Neural cell (in vitro differentiated cells): Measurements from ENCODE around the gene NHSL2. TPM values are rescaled to one million over a fixed set of nuclear protein-coding genes. Genes with fewer than 3 reads are reported as not detected.

Experiments
- H2AFZ ChIP-seq: fragments of 200-600, 300-800 bp; sonication (generic), shearing (Covaris generic); 2 replicates; pipeline ENCODE4 v1.6.0; 2014; ENCODE audit warnings: low read depth, mild to moderate bottlenecking, antibody characterized with exemption, low read length, moderate library complexity
- H3F3A ChIP-seq: fragments of 200-600 bp; shearing (Covaris generic); 2 replicates; pipeline ENCODE4 v1.6.1; 2016; ENCODE audit warnings: mild to moderate bottlenecking, moderate library complexity, mixed read lengths, antibody characterized with exemption, low read length; ENCODE audit not compliant: insufficient read depth, poor library complexity, severe bottlenecking
- H3K27ac ChIP-seq: fragments of 200-600, 300-800 bp; sonication (generic), shearing (Covaris generic); 2 replicates; pipeline ENCODE4 v1.5.1; 2014; ENCODE audit warnings: mild to moderate bottlenecking, low read length, moderate library complexity
- H3K27me3 ChIP-seq: fragments of 300-800, 200-600 bp; sonication (generic), shearing (Covaris generic); 2 replicates; pipeline ENCODE4 v1.6.0; 2014; ENCODE audit warnings: mild to moderate bottlenecking, low read depth, low read length, moderate library complexity; ENCODE audit not compliant: insufficient read depth
- H3K36me3 ChIP-seq: fragments of 300-800, 200-600 bp; sonication (generic), shearing (Covaris generic); 2 replicates; pipeline ENCODE4 v1.5.1; 2014; ENCODE audit warnings: mild to moderate bottlenecking, antibody characterized with exemption, low read length, moderate library complexity; ENCODE audit not compliant: insufficient read depth
- H3K4me2 ChIP-seq: fragments of 300-800, 200-600 bp; sonication (generic), shearing (Covaris generic); 2 replicates; pipeline ENCODE4 v1.6.0; 2014; ENCODE audit warnings: mild to moderate bottlenecking, low read length
- H3K4me3 ChIP-seq: fragments of 300-800, 200-600 bp; sonication (generic), shearing (Covaris generic); 2 replicates; pipeline ENCODE4 v1.5.1; 2014; ENCODE audit warnings: mild to moderate bottlenecking, low read length, moderate library complexity
- H3K79me2 ChIP-seq: fragments of 200-600 bp; shearing (Covaris generic); replicated peaks from 2 replicates; pipeline ENCODE4 v1.6.0; 2014; ENCODE audit warnings: mild to moderate bottlenecking, low read length, moderate library complexity; ENCODE audit not compliant: insufficient read depth
- H3K9ac ChIP-seq: fragments of 300-800, 200-600 bp; sonication (generic), shearing (Covaris generic); 2 replicates; pipeline ENCODE4 v1.6.1; 2016; ENCODE audit warnings: mild to moderate bottlenecking, low read length, mixed read lengths
- H3K9me2 ChIP-seq: fragments of 200-600 bp; shearing (Covaris generic); 2 replicates; pipeline ENCODE4 v1.6.1; 2016; ENCODE audit warnings: mild to moderate bottlenecking, low read length, mixed read lengths; ENCODE audit not compliant: insufficient read depth
- H3K9me3 ChIP-seq: fragments of 200-600, 300-800 bp; sonication (generic), shearing (Covaris generic); 2 replicates; pipeline ENCODE4 v1.6.1; 2016; ENCODE audit warnings: mild to moderate bottlenecking, mixed run types, low read length, moderate library complexity, mixed read lengths
- H4K20me1 ChIP-seq: fragments of 200-600 bp; shearing (Covaris generic); 2 replicates; pipeline ENCODE4 v1.6.1; 2016; ENCODE audit warnings: mild to moderate bottlenecking, mixed run types; ENCODE audit not compliant: insufficient read depth
- CTCF ChIP-seq: fragments of 450-650 bp; IDR thresholded peaks from 2 replicates; pipeline ENCODE4 v1.5.1; 2014; ENCODE audit warnings: antibody characterized with exemption, mild to moderate bottlenecking, moderate library complexity; ENCODE audit not compliant: poor library complexity, severe bottlenecking
- EP300 ChIP-seq: fragments of 450-650 bp; conservative IDR thresholded peaks from 2 replicates; pipeline ENCODE4 v1.6.1; 2014; ENCODE audit warnings: antibody characterized with exemption, mild to moderate bottlenecking, moderate library complexity; ENCODE audit not compliant: poor library complexity, severe bottlenecking
- EZH2 ChIP-seq: fragments of 200-600, 300-800 bp; shearing (Covaris generic), sonication (generic); IDR thresholded peaks from 2 replicates; pipeline ENCODE4 v1.6.1; 2014; ENCODE audit warnings: antibody characterized with exemption, low read length, borderline replicate concordance, mild to moderate bottlenecking; ENCODE audit not compliant: insufficient read depth, poor library complexity, severe bottlenecking
- MXI1 ChIP-seq: fragments of 450-650 bp; conservative IDR thresholded peaks from 2 replicates; pipeline ENCODE4 v1.6.1; 2014; ENCODE audit warnings: antibody characterized with exemption, mild to moderate bottlenecking; ENCODE audit not compliant: poor library complexity, severe bottlenecking
- POLR2AphosphoS5 ChIP-seq: IDR thresholded peaks from 2 replicates; pipeline ENCODE4 v1.6.1; 2012
- RAD21 ChIP-seq: fragments of 450-650 bp; conservative IDR thresholded peaks from 2 replicates; pipeline ENCODE4 v1.6.1; 2014; ENCODE audit warnings: antibody characterized with exemption, mild to moderate bottlenecking, moderate library complexity
- REST ChIP-seq: IDR thresholded peaks from 2 replicates; pipeline ENCODE4 v1.6.1; 2012; ENCODE audit warnings: borderline replicate concordance
- SMC3 ChIP-seq: fragments of 450-650 bp; conservative IDR thresholded peaks from 2 replicates; pipeline ENCODE4 v1.6.1; 2014; ENCODE audit warnings: antibody characterized with exemption, mild to moderate bottlenecking, moderate library complexity; ENCODE audit not compliant: poor library complexity
- TAF1 ChIP-seq: IDR thresholded peaks from 2 replicates; pipeline ENCODE4 v1.6.1; 2012; ENCODE audit warnings: low read depth
- polyA plus RNA-seq: library from polyadenylated mRNA; depleted of rRNA; stranded (reverse); fragments of >200 nt; gene quantifications from 2 replicates; pipeline ENCODE4 v1.2.3, GENCODE V29; 2014

Gene NHSL2
- polyA plus RNA-seq, 1 donor from 2014 or later, result 0.87 TPM

- H3K9me3 ChIP-seq, result no peaks in the 10 kb centered on the region
- H3K4me3 ChIP-seq, result no peak overlapping the region
- no peak overlapping the region for H2AFZ ChIP-seq
- no peaks in the 10 kb centered on the region for H3K79me2 ChIP-seq
- H3K9me2 ChIP-seq, result no peaks in the 10 kb centered on the region
- no peak overlapping the region for H3K4me2 ChIP-seq
- H4K20me1 ChIP-seq, result no peaks in the 10 kb centered on the region
- no peaks in the 10 kb centered on the region for H3K36me3 ChIP-seq
- no peak overlapping the region for H3K9ac ChIP-seq
- H3K27ac ChIP-seq, result no peak overlapping the region
- no peaks in the 10 kb centered on the region for H3F3A ChIP-seq
- H3K27me3 ChIP-seq, result no peaks in the 10 kb centered on the region
- TF ChIP-seq SMC3, result no peak
- no peak for TF ChIP-seq EP300
- no peak for TF ChIP-seq REST
- no peak for TF ChIP-seq TAF1
- TF ChIP-seq POLR2AphosphoS5, result no peak
- no peak for TF ChIP-seq EZH2
- no peak for TF ChIP-seq CTCF
- no peak for TF ChIP-seq MXI1
- no peak for TF ChIP-seq RAD21
Measured at GRCh38 chrX:71990518-71990917, 79.9 kb downstream of the NHSL2 start.

GRCh38 chrX:71991164-71991563, 80.5 kb downstream of the NHSL2 start:
- no peak overlapping the region for H3K4me2 ChIP-seq

More at GRCh38 chrX:71991164-71991563, 80.5 kb downstream of the NHSL2 start:
- Histone ChIP-seq H3K36me3 (no peaks in the 10 kb centered on the region), H4K20me1 (no peaks in the 10 kb centered on the region), H3F3A (no peaks in the 10 kb centered on the region), H3K79me2 (no peaks in the 10 kb centered on the region), H3K9me3 (no peaks in the 10 kb centered on the region), H3K27me3 (no peaks in the 10 kb centered on the region), H3K9ac (no peak overlapping the region), H3K9me2 (no peaks in the 10 kb centered on the region), H3K4me3 (no peak overlapping the region), H3K27ac (no peak overlapping the region), H2AFZ (no peak overlapping the region)
- TF ChIP-seq EZH2, result no peak
- no peak for TF ChIP-seq REST
- no peak for TF ChIP-seq CTCF
- TF ChIP-seq POLR2AphosphoS5, result no peak
- no peak for TF ChIP-seq EP300
- TF ChIP-seq SMC3, result no peak
- no peak for TF ChIP-seq RAD21
- TF ChIP-seq TAF1, result no peak
- TF ChIP-seq MXI1, result no peak
